ENCODE data around the gene LGALS12. TPM values are rescaled to one million over a fixed set of nuclear protein-coding genes. Genes with fewer than 3 reads are reported as not detected.

LGALS12 gene
- total RNA-seq, 1 experiment from 2014 or later: 1.4 TPM

DNA sequence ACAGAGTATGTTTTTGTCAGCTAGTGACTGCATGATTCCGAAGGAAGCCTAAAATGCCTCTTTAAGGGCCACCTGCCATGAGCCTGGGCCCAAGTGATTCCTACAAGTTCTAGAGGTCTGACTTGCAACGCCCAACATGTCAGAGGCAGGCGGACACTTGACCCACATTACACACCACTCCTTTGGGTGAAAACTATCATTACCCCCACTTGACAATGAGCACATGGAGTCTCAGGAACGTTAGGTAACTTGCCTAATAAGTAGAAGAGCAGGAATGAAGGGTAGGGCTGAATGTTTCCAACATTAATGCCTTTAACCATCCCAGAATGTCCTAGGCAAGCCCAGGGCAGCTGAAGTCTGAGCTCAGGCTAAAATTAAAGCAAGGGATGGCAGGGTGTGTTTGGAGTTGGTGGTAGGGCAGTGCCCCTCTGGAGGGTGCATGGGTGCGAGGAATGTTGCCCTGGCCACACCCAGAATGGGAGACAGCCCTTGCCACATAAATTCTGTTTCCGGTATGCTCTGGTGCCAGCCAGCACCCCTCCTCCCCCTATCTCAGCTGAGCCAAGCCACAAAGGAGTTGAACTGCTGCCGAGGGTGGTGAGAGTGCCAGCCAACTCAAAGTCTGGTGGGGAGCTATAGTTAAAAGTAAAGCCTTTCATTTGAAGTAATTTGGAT lies 54.8 kb downstream of the LGALS12 start:
- peak; percentile 74 for DNase-seq (ENCODE audit: low spot score)

DNA sequence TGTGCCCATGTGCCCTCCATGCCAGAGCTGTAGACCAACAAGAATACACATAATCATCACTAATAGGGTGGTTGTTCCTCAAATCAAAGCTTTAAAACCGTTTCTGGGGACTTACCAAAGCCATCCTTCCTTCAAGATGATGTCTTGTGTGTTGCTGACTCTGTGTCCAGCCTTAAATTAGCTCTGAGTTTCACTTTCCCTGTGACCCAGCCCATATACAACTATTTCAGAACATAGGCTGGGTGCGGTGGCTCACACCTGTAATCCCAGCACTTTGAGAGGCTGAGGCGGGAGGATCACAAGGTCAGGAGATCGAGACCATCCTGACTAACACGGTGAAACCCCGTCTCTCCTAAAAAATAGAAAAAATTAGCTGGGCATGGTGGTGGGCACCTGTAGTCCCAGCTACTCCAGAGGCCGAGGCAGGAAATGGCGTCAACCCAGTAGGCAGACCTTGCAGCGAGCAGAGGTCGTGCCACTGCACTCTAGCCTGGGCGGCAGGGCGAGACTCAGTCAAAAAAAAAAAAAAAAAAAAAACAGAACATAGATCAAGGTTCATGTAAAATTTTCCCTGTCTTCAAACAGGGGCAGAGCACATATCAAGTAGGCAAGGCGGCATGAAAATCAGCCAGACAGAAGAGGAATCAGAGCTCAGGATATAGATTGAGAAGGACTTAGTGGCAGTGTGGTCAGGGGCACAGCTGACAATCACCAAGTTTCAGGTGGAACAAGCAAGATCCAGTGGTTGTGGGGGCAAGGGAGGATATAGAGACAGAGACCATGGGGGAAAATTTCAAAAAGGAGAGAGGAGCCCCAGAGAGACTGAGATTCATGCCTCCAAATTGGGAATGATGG lies 57.5 kb downstream of the LGALS12 start, which contains the start of gene PLAAT2:
TSS of gene PLAAT2 (minus strand) at position 179 of the 855 bp plus-strand sequence. CDS start at position 124, 55 bp downstream.
- DNase-seq (ENCODE audit: low spot score): no peak

DNA sequence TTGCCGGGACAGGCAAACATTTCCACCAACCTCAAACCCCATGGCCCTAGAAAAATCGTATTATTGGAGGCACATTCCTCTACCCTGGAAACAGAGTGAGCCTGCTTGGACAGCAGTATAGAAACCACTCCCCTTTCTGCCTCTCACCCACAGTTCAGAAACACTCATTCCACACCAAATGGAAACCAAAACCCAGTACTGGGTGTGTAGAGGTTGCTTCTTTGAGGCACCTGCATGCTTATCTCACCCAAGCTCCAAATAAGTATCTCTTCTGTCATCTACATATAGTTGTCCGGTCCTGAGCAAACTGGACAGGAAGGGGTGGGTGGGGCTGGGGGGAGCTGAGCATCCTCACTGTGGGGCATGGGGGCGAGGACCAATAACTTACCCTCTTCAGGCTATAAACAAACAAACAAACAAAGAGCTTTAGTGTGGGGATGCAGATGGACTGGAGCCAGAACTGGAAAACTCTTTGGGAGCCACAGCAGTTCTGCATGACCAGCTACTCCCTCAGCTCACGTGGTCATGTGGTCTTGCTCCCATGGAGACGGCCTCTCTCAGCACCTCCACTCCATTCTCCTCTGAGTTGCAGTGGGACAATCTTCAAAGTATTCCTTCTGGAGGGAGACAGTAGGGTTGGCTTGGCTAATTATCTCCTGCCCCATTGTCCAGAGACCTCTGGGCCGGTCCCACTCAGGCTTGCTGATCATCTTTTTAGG lies 58.3 kb downstream of the LGALS12 start:
- DNase-seq (ENCODE audit: low spot score): no peak

DNA sequence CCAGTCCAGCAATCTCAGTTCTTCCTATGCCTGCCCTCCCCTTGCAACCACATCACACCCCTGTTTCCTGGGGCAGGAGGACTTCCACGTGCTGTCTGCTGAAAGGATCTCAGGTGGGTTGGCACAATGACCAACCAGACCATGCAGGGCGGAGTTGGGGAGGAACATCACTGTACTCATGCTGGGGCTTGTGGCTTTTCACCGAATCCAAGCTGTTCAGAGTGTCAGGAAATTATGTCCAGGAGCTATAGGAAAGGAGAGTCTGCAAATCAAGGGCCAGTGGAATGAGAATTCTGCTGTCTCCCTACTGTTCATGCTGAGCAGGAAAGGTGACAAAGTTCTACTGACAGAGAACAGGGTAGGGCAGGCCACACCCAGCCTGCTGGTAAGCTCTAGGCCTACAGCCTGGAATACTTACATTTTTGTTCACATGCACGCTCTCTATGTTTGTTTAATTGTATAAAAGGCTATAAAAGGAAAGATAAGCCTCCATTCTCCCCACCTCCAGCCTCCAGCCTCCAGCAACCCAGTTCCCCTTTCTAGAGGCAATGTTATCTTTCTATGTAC lies 59.0 kb downstream of the LGALS12 start:
- DNase-seq (ENCODE audit: low spot score): peak; percentile 53

Other genes starting within 250 kb of the LGALS12 start
- not detected in 2 replicates for gene SLC22A9, start 136.3 kb upstream of the LGALS12 start, total RNA-seq (2014; rRNA removed; shearing (Covaris generic))
- gene PLAAT5, start 14.9 kb upstream of the LGALS12 start, total RNA-seq (2014; rRNA removed; shearing (Covaris generic)): not detected in 2 replicates
- 49.3 and 72.0 TPM in 2 replicates for gene PLAAT4, start 30.7 kb downstream of the LGALS12 start, total RNA-seq (2014; rRNA removed; shearing (Covaris generic))
- gene PLAAT2, start 57.3 kb downstream of the LGALS12 start, total RNA-seq (2014; rRNA removed; shearing (Covaris generic)): not detected in 2 replicates
- 4.7 and 9.0 TPM in 2 replicates for gene PLAAT3, start 108.3 kb downstream of the LGALS12 start, total RNA-seq (2014; rRNA removed; shearing (Covaris generic))
- 48.5 and 58.5 TPM in 2 replicates for gene ATL3, start 165.3 kb downstream of the LGALS12 start, total RNA-seq (2014; rRNA removed; shearing (Covaris generic))
- 50.9 and 78.6 TPM in 2 replicates for gene RTN3, start 175.4 kb downstream of the LGALS12 start, total RNA-seq (2014; rRNA removed; shearing (Covaris generic))

Data from H4 (cell line).